ENCODE results near the gene GP2.

GP2 gene

DNA sequence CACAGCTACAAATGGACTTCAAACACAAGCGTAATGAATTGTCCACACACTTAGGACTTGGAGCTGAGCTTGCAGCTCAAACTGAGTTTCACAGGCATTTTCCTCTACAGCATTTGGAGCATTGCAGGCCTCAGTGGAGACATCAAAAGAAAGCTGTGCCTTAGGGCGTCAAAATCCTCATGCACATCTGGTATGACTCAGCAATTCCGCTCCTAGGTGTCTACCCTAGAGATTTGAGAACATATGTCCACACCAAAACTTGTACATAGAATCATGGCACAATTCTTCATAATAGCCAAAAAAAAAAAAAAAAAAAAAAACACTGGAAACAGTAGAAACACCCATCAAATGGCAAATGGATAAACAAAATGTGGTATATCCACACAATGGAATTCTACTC, 47.1 kb downstream of the GP2 start:
- no peaks in the 10 kb centered on the region for H3K9me2 ChIP-seq (replicated peaks; ENCODE audit: low read depth, low read length)

DNA sequence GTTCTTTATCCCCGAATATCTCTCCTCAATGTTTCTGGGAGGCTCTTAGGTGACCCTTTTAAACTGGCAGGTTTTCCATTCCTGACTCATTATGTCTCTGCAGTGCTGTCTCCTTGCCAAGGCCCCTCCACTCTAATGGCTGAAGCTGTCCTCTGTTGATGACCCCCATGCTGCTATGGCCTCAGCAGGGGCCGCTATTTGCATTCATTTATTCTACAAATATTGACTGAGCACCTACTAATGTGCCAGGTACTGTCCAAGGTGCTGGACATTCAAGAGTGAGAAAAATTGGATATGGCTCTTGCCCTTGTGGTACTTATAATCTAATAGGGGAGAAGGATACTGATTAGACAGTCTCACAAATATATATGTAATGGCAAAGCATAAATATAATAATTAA, 55.4 kb downstream of the GP2 start:
- Histone ChIP-seq H3K27me3 (ENCODE audit: insufficient read depth, low read length, poor library complexity, severe bottlenecking) (no peaks in the 10 kb centered on the region), H4K20me1 (ENCODE audit: insufficient read depth, low read length, poor library complexity, severe bottlenecking) (no peaks in the 10 kb centered on the region), H3K4me1 (ENCODE audit: insufficient read depth, low read length, poor library complexity, severe bottlenecking) (no peaks in the 10 kb centered on the region), H3F3A (ENCODE audit: low read depth) (no peaks in the 10 kb centered on the region), H3K36me3 (ENCODE audit: insufficient read depth, low read length) (no peaks in the 10 kb centered on the region), H2AFZ (ENCODE audit: low read length) (no peak overlapping the region), H3K79me2 (ENCODE audit: insufficient read depth, low read length) (no peaks in the 10 kb centered on the region), H3K9me2 (replicated peaks; ENCODE audit: low read depth, low read length) (no peaks in the 10 kb centered on the region), H3K4me3 (ENCODE audit: low read length, poor library complexity, severe bottlenecking) (no peak overlapping the region), H3K9ac (ENCODE audit: low read depth, low read length, poor library complexity, severe bottlenecking) (no peak overlapping the region), H3K9me3 (ENCODE audit: insufficient read depth, low read depth, low read length) (0 out of 2 replicates have a peak, but pooled peaks cover 9% of the 10 kb centered on the region), H3K4me2 (ENCODE audit: low read depth, low read length, poor library complexity, severe bottlenecking) (no peak overlapping the region)
- TF ChIP-seq EZH2phosphoT487 (IDR thresholded peaks at IDR 0.05; ENCODE audit: borderline replicate concordance) (no peak), CTCF (conservative IDR thresholded peaks at IDR 0.05; ENCODE audit: low read length) (no peak)

More for the DNA sequence above, 47.1 kb downstream of the GP2 start:
- no peaks in the 10 kb centered on the region for H3K4me1 ChIP-seq (ENCODE audit: insufficient read depth, low read length, poor library complexity, severe bottlenecking)
- H4K20me1 ChIP-seq (ENCODE audit: insufficient read depth, low read length, poor library complexity, severe bottlenecking): no peaks in the 10 kb centered on the region
- no peak overlapping the region for H3K4me3 ChIP-seq (ENCODE audit: low read length, poor library complexity, severe bottlenecking)
- no peak overlapping the region for H2AFZ ChIP-seq (ENCODE audit: low read length)
- H3K36me3 ChIP-seq (ENCODE audit: insufficient read depth, low read length): no peaks in the 10 kb centered on the region
- H3K4me2 ChIP-seq (ENCODE audit: low read depth, low read length, poor library complexity, severe bottlenecking): no peak overlapping the region
- H3K79me2 ChIP-seq (ENCODE audit: insufficient read depth, low read length): no peaks in the 10 kb centered on the region
- H3K9ac ChIP-seq (ENCODE audit: low read depth, low read length, poor library complexity, severe bottlenecking): no peak overlapping the region
- no peaks in the 10 kb centered on the region for H3F3A ChIP-seq (ENCODE audit: low read depth)
- TF ChIP-seq CTCF (conservative IDR thresholded peaks at IDR 0.05; ENCODE audit: low read length) (no peak), EZH2phosphoT487 (IDR thresholded peaks at IDR 0.05; ENCODE audit: borderline replicate concordance) (no peak)
- no peaks in the 10 kb centered on the region for H3K27me3 ChIP-seq (ENCODE audit: insufficient read depth, low read length, poor library complexity, severe bottlenecking)
- no peaks in the 10 kb centered on the region; the same call in 1 of the 2 replicates for H3K9me3 ChIP-seq (ENCODE audit: insufficient read depth, low read depth, low read length)

GRCh38 chr16:20268409-20268808, 58.9 kb downstream of the GP2 start:
- TF ChIP-seq EZH2phosphoT487 (IDR thresholded peaks at IDR 0.05; ENCODE audit: borderline replicate concordance) (no peak), CTCF (conservative IDR thresholded peaks at IDR 0.05; ENCODE audit: low read length) (no peak)
- no peaks in the 10 kb centered on the region for H3K36me3 ChIP-seq (ENCODE audit: insufficient read depth, low read length)
- no peak overlapping the region for H3K4me2 ChIP-seq (ENCODE audit: low read depth, low read length, poor library complexity, severe bottlenecking)
- H3K9me3 ChIP-seq (ENCODE audit: insufficient read depth, low read depth, low read length): 0 out of 2 replicates have a peak, but pooled peaks cover 3% of the 10 kb centered on the region
- H3K4me1 ChIP-seq (ENCODE audit: insufficient read depth, low read length, poor library complexity, severe bottlenecking): no peaks in the 10 kb centered on the region
- H2AFZ ChIP-seq (ENCODE audit: low read length): no peak overlapping the region
- H4K20me1 ChIP-seq (ENCODE audit: insufficient read depth, low read length, poor library complexity, severe bottlenecking): no peaks in the 10 kb centered on the region
- no peaks in the 10 kb centered on the region for H3K79me2 ChIP-seq (ENCODE audit: insufficient read depth, low read length)
- no peak overlapping the region for H3K4me3 ChIP-seq (ENCODE audit: low read length, poor library complexity, severe bottlenecking)
- no peak overlapping the region for H3K9ac ChIP-seq (ENCODE audit: low read depth, low read length, poor library complexity, severe bottlenecking)
- no peaks in the 10 kb centered on the region for H3F3A ChIP-seq (ENCODE audit: low read depth)
- H3K27me3 ChIP-seq (ENCODE audit: insufficient read depth, low read length, poor library complexity, severe bottlenecking): no peaks in the 10 kb centered on the region
- H3K9me2 ChIP-seq (replicated peaks; ENCODE audit: low read depth, low read length): no peaks in the 10 kb centered on the region
